ENCODE data around the gene ZNF273. TPM values are rescaled to one million over a fixed set of nuclear protein-coding genes. Genes with fewer than 3 reads are reported as not detected.

ZNF273 gene
- total RNA-seq, 1 experiment from 2014 or later = 6.6 TPM

DNA sequence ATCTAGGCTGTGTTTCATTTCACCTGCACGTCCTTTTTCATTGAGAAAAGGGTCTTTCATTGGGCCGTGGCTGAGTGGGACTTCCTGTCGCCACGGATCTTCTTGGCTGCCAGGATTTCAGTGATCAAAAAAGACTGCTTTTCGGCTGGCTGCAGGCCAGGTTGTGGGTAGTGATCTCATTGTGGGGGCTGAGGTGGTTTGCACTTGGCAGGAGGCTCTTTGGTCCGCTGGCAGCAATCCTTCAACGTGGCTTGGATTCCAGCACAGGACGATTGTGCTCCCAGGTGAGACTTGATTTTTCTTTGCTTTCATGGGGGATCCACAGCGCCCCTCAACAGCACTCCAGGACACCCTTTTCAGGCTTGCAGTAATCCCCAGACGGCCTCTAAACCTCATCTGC lies 29.0 kb upstream of the ZNF273 start:
- H3K9me3 ChIP-seq (ENCODE audit: control insufficient read depth in 1 of 2, insufficient read depth in 1 of 2, low read depth in 1 of 2, low read length in 2 of 2) = no peaks in the 10 kb centered on the region; a peak in 1 of 4 replicates
- H3K4me3 ChIP-seq (replicated peaks in 1 of 2; ENCODE audit: low read depth in 1 of 2, low read length in 2 of 2) = no peak overlapping the region
- H3K27ac ChIP-seq (ENCODE audit: low read depth, low read length) = no peak overlapping the region
- H3K9ac ChIP-seq (ENCODE audit: low read length) = no peak overlapping the region
- no peak for TF ChIP-seq ZBTB33 (IDR thresholded peaks at IDR 0.05; ENCODE audit: extremely low read depth, insufficient replicate concordance, low read length)
- no peaks in the 10 kb centered on the region for H3K9me2 ChIP-seq (ENCODE audit: insufficient read depth)
- no peaks in the 10 kb centered on the region for H3K79me2 ChIP-seq (ENCODE audit: insufficient read depth, low read length)
- DNase-seq (ENCODE audit: low read depth, low spot score) = no peak
- H4K20me1 ChIP-seq (ENCODE audit: insufficient read depth) = no peaks in the 10 kb centered on the region
- no peaks in the 10 kb centered on the region for H3K27me3 ChIP-seq (ENCODE audit: insufficient read depth, low read length)
- no peaks in the 10 kb centered on the region for H3K4me1 ChIP-seq (ENCODE audit: control insufficient read depth in 1 of 2, insufficient read depth in 2 of 2, low read length in 2 of 2)
- no peak overlapping the region for H3K4me2 ChIP-seq (ENCODE audit: low read length)
- BruUV-seq (replicated peaks) = no TSS peak
- no peaks in the 10 kb centered on the region for H3K36me3 ChIP-seq (ENCODE audit: control insufficient read depth in 1 of 2, insufficient read depth in 2 of 2, low read length in 2 of 2)
- ChIA-PET CTCF (no interaction called here), RAD21 (ENCODE audit: low non-redundant PET in 1 of 2, low total read pairs in 2 of 2, uncharacterized antibody in 2 of 2, unreplicated experiment in 2 of 2) (no interaction called here), POLR2A (no interaction called here)
- no peak overlapping the region for H2AFZ ChIP-seq (ENCODE audit: low read depth, low read length, poor library complexity, severe bottlenecking)
- intact Hi-C loops (cut with micrococcal nuclease) = no loop called here
- ATAC-seq = no peak

DNA sequence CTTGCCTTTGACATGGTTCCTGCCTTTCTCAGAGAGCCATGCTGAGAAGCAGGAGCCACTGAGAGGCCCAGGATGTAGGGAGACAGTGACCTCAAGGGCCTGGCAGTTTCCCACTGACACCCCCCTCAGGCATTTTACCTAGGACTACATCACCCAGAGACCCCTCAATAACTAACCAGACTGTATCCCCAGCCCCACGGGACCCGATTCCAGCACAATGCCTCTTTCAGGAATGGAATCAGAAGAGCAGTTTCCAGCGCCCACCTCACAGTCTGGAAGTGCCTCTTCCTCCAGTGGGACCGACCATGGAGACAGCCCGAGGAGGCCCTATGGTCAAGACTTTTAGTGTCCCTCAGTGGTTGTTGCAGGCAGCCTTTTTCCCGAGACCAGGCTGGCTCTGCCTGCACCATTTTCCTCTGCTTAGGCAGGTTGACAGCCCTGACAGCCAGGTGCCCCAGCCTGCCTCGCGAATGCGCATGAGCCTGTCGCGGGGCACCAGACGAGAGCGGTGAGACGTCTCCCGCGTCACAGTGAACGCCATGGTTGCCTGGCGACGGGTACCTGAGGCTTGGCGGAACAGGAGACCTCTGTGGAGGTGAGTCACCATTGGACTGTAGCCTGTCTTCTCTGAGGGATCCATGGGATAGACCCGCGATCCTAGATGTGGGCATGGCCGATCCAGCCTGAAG lies 28.4 kb upstream of the ZNF273 start:
- DNase-seq (ENCODE audit: low read depth, low spot score) (no peak), ATAC-seq (no peak)
- intact Hi-C loops (cut with micrococcal nuclease) = no loop called here
- ChIA-PET POLR2A (no interaction called here), RAD21 (ENCODE audit: low non-redundant PET in 1 of 2, low total read pairs in 2 of 2, uncharacterized antibody in 2 of 2, unreplicated experiment in 2 of 2) (no interaction called here), CTCF (no interaction called here)
- H4K20me1 ChIP-seq (ENCODE audit: insufficient read depth) = no peaks in the 10 kb centered on the region
- no peaks in the 10 kb centered on the region; a peak in 2 of 4 replicates for H3K9me3 ChIP-seq (ENCODE audit: control insufficient read depth in 1 of 2, insufficient read depth in 1 of 2, low read depth in 1 of 2, low read length in 2 of 2)
- no peak overlapping the region for H3K9ac ChIP-seq (ENCODE audit: low read length)
- H3K27me3 ChIP-seq (ENCODE audit: insufficient read depth, low read length) = no peaks in the 10 kb centered on the region
- H3K27ac ChIP-seq (ENCODE audit: low read depth, low read length) = no peak overlapping the region
- no TSS peak for BruUV-seq (replicated peaks)
- H3K4me3 ChIP-seq (replicated peaks in 1 of 2; ENCODE audit: low read depth in 1 of 2, low read length in 2 of 2) = no peak overlapping the region
- H2AFZ ChIP-seq (ENCODE audit: low read depth, low read length, poor library complexity, severe bottlenecking) = no peak overlapping the region
- H3K4me2 ChIP-seq (ENCODE audit: low read length) = no peak overlapping the region
- no peaks in the 10 kb centered on the region for H3K36me3 ChIP-seq (ENCODE audit: control insufficient read depth in 1 of 2, insufficient read depth in 2 of 2, low read length in 2 of 2)
- no peaks in the 10 kb centered on the region for H3K9me2 ChIP-seq (ENCODE audit: insufficient read depth)
- TF ChIP-seq CEBPB (IDR thresholded peaks at IDR 0.05; ENCODE audit: low read depth) (no peak), FOSL1 (IDR thresholded peaks at IDR 0.05; ENCODE audit: low read depth) (no peak), CBX3 (IDR thresholded peaks at IDR 0.05; ENCODE audit: low read depth) (no peak), ZBTB33 (IDR thresholded peaks at IDR 0.05; ENCODE audit: extremely low read depth, insufficient replicate concordance, low read length) (no peak), POLR2AphosphoS5 (IDR thresholded peaks at IDR 0.05; ENCODE audit: low read depth, low read length) (no peak), EZH2 (IDR thresholded peaks at IDR 0.05) (no peak), ZFX (IDR thresholded peaks at IDR 0.05) (no peak), RAD21 (IDR thresholded peaks at IDR 0.05; ENCODE audit: low read depth) (no peak), JUND (IDR thresholded peaks at IDR 0.05) (no peak), YY1 (IDR thresholded peaks at IDR 0.05; ENCODE audit: extremely low read depth, insufficient replicate concordance, low read depth, low read length) (no peak), POLR2A (IDR thresholded peaks at IDR 0.05; ENCODE audit: borderline replicate concordance, extremely low read depth, insufficient read depth, insufficient read length) (no peak), EGR1 (IDR thresholded peaks at IDR 0.05; ENCODE audit: low read depth) (no peak), SP1 (IDR thresholded peaks at IDR 0.05; ENCODE audit: low read depth) (no peak), ELF1 (IDR thresholded peaks at IDR 0.05; ENCODE audit: borderline replicate concordance, low read depth) (no peak)
- TF ChIP-seq, protein P1, sequence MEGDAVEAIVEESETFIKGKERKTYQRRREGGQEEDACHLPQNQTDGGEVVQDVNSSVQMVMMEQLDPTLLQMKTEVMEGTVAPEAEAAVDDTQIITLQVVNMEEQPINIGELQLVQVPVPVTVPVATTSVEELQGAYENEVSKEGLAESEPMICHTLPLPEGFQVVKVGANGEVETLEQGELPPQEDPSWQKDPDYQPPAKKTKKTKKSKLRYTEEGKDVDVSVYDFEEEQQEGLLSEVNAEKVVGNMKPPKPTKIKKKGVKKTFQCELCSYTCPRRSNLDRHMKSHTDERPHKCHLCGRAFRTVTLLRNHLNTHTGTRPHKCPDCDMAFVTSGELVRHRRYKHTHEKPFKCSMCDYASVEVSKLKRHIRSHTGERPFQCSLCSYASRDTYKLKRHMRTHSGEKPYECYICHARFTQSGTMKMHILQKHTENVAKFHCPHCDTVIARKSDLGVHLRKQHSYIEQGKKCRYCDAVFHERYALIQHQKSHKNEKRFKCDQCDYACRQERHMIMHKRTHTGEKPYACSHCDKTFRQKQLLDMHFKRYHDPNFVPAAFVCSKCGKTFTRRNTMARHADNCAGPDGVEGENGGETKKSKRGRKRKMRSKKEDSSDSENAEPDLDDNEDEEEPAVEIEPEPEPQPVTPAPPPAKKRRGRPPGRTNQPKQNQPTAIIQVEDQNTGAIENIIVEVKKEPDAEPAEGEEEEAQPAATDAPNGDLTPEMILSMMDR (IDR thresholded peaks at IDR 0.05 in 2 of 3, conservative IDR thresholded peaks at IDR 0.05 in 1 of 3; ENCODE audit: borderline replicate concordance in 1 of 3, insufficient read depth in 1 of 3, low read depth in 2 of 3, low read length in 2 of 3) = no peak
- no peaks in the 10 kb centered on the region for H3K79me2 ChIP-seq (ENCODE audit: insufficient read depth, low read length)
- H3K4me1 ChIP-seq (ENCODE audit: control insufficient read depth in 1 of 2, insufficient read depth in 2 of 2, low read length in 2 of 2) = no peaks in the 10 kb centered on the region
